Esophagus squamous epithelium (tissue), 4 donors: Measurements from ENCODE around the gene TPSD1.

Experiments used
- POLR2A ChIP-seq, 4 donors: fragments of 450-650 bp; IDR thresholded peaks; one replicate each; pipeline ENCODE4 v1.6.1; 2017; ENCODE audit warnings: antibody characterized with exemption in 4 of 4, mild to moderate bottlenecking in 4 of 4, moderate library complexity in 3 of 4
- TF ChIP-seq, protein P1 (sequence below), 6 experiments: fragments of 450-650 bp in 4 of 6; fragments of 200-600 bp in 2 of 6; sonication (generic) in 2 of 6; IDR thresholded peaks; one replicate each; pipeline ENCODE4 v1.5.1; 2016 to 2019; ENCODE audit warnings: antibody characterized with exemption in 6 of 6, mild to moderate bottlenecking in 4 of 6, moderate library complexity in 4 of 6

DNA sequence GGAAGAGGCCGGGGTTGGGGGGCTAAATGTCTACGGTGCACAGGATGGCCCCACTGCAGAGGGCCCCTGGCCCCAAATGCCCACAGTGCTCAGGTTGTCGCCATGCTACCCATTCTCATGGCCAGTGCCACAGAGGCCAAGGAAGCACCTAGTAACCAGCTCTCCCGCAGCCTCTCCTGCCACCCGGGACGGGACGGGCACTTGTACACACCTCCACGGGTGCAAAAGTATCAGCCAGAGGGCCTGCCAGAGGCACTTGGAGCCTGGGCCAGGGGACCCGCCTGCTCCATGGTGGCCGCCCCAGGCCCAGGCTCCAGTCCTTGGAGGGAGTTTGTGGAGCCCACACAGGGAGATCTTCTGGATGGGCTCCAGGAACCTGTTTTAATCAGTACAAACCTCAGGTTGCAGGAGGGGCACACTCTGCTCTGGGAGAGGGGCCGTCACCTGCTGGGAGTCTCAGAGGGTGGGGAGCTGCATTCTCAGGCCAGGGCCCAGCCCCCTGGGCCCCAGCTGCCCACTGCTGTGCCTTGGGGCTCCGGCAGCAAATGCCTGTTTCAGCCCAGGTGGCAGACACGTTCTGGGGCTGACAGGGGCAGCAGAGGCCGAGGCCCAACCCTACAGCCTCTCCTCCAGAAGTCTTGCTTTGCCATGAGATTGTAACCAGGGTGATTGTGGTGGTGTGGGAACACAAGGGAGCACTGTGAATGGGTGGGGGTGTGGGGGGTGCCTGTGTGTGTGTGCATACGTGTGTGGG lies 7.9 kb downstream of the TPSD1 start:
- TF ChIP-seq, protein P1, sequence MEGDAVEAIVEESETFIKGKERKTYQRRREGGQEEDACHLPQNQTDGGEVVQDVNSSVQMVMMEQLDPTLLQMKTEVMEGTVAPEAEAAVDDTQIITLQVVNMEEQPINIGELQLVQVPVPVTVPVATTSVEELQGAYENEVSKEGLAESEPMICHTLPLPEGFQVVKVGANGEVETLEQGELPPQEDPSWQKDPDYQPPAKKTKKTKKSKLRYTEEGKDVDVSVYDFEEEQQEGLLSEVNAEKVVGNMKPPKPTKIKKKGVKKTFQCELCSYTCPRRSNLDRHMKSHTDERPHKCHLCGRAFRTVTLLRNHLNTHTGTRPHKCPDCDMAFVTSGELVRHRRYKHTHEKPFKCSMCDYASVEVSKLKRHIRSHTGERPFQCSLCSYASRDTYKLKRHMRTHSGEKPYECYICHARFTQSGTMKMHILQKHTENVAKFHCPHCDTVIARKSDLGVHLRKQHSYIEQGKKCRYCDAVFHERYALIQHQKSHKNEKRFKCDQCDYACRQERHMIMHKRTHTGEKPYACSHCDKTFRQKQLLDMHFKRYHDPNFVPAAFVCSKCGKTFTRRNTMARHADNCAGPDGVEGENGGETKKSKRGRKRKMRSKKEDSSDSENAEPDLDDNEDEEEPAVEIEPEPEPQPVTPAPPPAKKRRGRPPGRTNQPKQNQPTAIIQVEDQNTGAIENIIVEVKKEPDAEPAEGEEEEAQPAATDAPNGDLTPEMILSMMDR (IDR thresholded peaks at IDR 0.05) = no peak
- TF ChIP-seq POLR2A (IDR thresholded peaks at IDR 0.05) = no peak
